SK-N-MC (cell line): ENCODE data around the gene COMTD1.
"Not testable (repeated sequence)": the region's sequence is repeated elsewhere in the genome, so short reads cannot be mapped to it uniquely, and the experiment has no call there.

Source experiments
- DNase-seq: peaks from one replicate; pipeline ENCODE4 v3.0.0-alpha.2; 2011; ENCODE audit warnings: low read depth, low spot score
- H3K27ac ChIP-seq: fragments of 200-600 bp; sonication (generic); 2 replicates; pipeline ENCODE4 v1.5.1; 2016; ENCODE audit warnings: mixed run types
- H3K36me3 ChIP-seq: fragments of 200-600 bp; sonication (generic); 2 replicates; pipeline ENCODE4 v1.6.1; 2017; ENCODE audit warnings: antibody characterized with exemption, low read length, mixed read lengths; ENCODE audit not compliant: insufficient read depth
- H3K4me3 ChIP-seq: fragments of 200-600 bp; sonication (generic); 2 replicates; pipeline ENCODE4 v1.5.1; 2016
- H3K9ac ChIP-seq: fragments of 200-600 bp; sonication (generic); 2 replicates; pipeline ENCODE4 v1.8.0; 2017; ENCODE audit warnings: mixed run types, mixed read lengths; ENCODE audit not compliant: insufficient read length
- H3K9me3 ChIP-seq: fragments of 200-600 bp; sonication (generic); 2 replicates; pipeline ENCODE4 v1.6.1; 2017; ENCODE audit warnings: low read depth, mild to moderate bottlenecking, antibody characterized with exemption, low read length, moderate library complexity, mixed read lengths
- EZH2 ChIP-seq: fragments of 200-600 bp; sonication (generic); IDR thresholded peaks from one replicate; pipeline ENCODE4 v1.6.1; 2017; ENCODE audit warnings: antibody characterized with exemption
- FOXP2 ChIP-seq: optimal IDR thresholded peaks from 2 replicates; pipeline ENCODE3; 2011; ENCODE audit warnings: mild to moderate bottlenecking, moderate library complexity; ENCODE audit not compliant: insufficient read depth; ENCODE audit errors: extremely low read length, control extremely low read depth
- POLR2AphosphoS5 ChIP-seq: IDR thresholded peaks from 2 replicates; pipeline ENCODE4 v1.6.1; 2012; ENCODE audit warnings: mild to moderate bottlenecking, low read depth, low read length, borderline replicate concordance

COMTD1 gene

DNA sequence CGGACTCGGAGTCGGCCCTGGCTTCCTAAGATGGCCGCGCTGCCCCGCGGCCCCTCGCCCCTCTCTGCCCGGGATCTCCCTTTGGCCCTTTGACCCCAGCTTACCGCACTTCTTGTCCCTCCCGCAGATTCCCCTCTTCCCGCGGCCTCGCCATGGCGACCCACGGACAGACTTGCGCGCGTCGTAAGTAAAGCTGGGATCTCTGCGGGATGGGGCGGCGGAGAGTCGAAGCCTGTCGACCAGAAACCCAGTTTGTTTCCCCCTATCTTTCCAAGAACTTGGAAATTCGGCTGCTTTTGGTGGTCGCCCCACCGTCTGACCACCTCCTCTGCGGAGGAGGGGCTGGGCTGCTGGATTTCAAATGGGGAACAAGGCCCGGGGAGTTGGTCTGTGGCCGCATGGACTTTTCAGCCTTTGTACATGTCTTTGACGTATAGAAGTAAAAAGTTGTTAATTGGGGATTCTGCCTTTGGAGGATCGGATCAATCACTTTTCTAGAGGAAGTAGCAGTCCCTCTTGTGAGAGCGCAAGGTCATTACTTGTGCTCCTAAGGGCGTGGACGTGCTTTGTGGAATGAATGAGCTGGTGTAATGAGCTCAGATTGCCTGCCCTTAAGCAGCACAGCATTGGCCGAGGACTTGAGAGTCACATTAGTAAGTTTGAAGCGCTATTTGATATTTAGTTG lies 24.6 kb downstream of the COMTD1 start:
- DNase-seq = no peak
- peak overlapping the region; percentile 87 for H3K9ac ChIP-seq
- no peaks in the 10 kb centered on the region for H3K9me3 ChIP-seq
- peak overlapping the region; percentile 84 for H3K4me3 ChIP-seq
- peak overlapping the region; percentile 31; the same call in 1 of the 2 replicates for H3K27ac ChIP-seq
- peaks cover 35% of the 10 kb centered on the region for H3K36me3 ChIP-seq
- TF ChIP-seq EZH2 (no peak), FOXP2 (no peak), POLR2AphosphoS5 (no peak)

GRCh38 chr10:75210282-75211006 lies 25.3 kb downstream of the COMTD1 start, which contains the start of gene VDAC2:
TSS of gene VDAC2 (plus strand) at chr10:75210796. CDS start at chr10:75211159, 363 bp downstream.
- peak within 1 kb of the TSS; percentile 87 for H3K9ac ChIP-seq
- peaks cover 29% of the 10 kb centered on the region for H3K36me3 ChIP-seq
- peak within 1 kb of the TSS; percentile 84 for H3K4me3 ChIP-seq
- no peak for DNase-seq
- TF ChIP-seq FOXP2 (no peak), EZH2 (no peak), POLR2AphosphoS5 (peak; percentile 72; the same call in 1 of the 2 replicates)
- H3K9me3 ChIP-seq = no peaks in the 10 kb centered on the region
- peak within 1 kb of the TSS; percentile 92 for H3K27ac ChIP-seq

DNA sequence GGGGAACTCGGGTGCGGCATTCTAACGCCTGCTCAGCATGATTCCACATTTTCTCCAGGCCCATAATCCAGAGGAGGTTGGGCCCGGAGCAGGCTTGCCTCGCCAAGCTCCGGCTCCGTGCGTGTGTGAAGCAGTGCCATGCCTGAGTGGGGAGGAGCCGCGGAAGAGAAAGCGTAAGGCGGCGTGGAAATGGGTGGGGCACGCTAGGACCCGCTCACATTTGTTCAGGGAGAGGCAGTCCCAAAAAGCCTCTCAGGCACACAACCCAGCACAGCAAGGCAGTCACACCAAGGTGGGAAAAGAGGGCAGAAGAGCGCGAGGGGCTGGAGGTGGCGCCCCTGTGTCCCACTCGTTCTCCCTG lies 25.9 kb downstream of the COMTD1 start:
- Histone ChIP-seq H3K9me3 (no peaks in the 10 kb centered on the region), H3K27ac (peak overlapping the region; percentile 92), H3K9ac (peak overlapping the region; percentile 85), H3K4me3 (peak overlapping the region; percentile 84), H3K36me3 (peaks cover 27% of the 10 kb centered on the region)
- TF ChIP-seq POLR2AphosphoS5 (no peak), FOXP2 (no peak), EZH2 (no peak)
- DNase-seq = no peak

DNA sequence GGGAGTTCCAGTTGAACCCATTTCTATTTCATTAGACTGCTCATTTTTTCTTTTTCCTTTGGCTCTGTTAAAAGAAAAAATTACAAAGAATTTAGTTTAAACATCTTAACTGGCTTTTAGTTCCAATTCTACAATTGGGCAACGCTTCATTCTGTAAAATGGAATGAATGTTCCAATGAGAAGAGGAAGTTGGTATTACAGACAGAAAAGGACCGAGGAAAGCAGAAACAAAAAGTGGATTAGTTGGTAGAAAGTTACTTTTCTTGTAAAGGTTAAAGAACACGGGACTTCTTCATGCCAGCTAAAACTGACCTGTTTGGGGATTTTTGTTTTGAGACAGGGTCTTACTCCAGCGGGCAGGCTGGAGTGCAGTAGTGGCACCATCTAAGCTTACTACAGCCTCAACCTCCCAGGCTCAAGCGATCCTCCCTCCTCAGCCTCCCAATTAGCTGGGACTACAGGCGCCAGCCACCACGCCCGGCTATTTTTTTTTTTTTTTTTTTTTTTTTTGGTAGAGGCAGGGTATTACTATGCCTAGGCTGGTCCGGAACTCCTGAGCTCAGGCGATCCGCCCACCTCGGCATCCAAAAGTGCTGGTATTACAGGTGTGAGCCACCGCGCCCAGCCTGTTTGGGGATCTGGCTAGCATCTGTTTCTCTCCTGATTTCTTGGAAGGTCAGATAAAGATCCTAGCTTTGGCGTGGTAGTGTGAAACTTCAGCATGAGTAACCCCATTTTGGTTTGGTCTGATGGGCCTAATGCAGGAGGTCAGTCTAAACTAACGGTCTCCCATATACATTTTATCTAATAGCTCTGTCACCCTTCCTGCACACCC lies 26.5 kb downstream of the COMTD1 start:
- Histone ChIP-seq H3K4me3 (peak overlapping the region; percentile 84), H3K9ac (peak overlapping the region; percentile 85), H3K9me3 (no peaks in the 10 kb centered on the region), H3K27ac (peak overlapping the region; percentile 92), H3K36me3 (peaks cover 23% of the 10 kb centered on the region)
- DNase-seq = no peak
- TF ChIP-seq EZH2 (no peak), POLR2AphosphoS5 (no peak), FOXP2 (no peak)

DNA sequence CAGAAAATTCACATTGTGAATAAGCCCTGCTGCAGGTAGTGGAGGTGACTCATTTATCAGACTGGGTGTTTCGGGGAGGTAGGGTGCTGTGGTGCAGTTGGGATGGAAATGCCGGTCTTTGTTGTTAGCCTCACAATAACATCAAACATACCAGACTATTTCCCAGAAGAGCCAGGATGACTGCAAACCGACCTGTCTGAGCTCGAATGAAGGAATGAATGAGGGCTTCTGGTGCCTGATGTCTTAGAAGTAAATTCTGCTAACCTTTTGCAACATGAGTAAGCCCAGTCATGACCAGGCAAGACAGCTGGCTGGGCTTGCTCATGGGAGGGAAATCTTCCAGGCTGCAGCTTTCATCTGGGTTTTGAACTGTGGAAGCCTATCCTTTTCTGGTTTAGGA lies 27.6 kb downstream of the COMTD1 start:
- no peak overlapping the region for H3K9ac ChIP-seq
- no peak for TF ChIP-seq EZH2
- TF ChIP-seq FOXP2 = no peak
- no peak for TF ChIP-seq POLR2AphosphoS5
- no peaks in the 10 kb centered on the region for H3K9me3 ChIP-seq
- peaks cover 15% of the 10 kb centered on the region for H3K36me3 ChIP-seq
- no peak overlapping the region for H3K4me3 ChIP-seq
- DNase-seq = no peak
- no peak overlapping the region for H3K27ac ChIP-seq

DNA sequence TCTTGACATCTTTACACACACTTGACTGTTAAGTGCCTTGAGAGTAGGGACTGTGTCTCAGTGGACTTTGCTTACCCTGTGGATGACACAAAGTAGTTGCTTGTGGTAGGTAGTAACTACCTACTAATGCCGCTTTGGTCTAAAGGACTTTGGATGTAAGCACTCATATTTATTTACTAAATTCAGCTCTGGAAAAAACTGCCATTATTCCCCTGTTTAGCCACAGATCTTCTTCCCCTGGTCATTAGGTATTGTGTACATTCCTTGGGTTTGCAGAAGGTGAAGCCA lies 28.0 kb downstream of the COMTD1 start:
- Histone ChIP-seq H3K9ac (no peak overlapping the region), H3K27ac (no peak overlapping the region), H3K36me3 (peaks cover 11% of the 10 kb centered on the region), H3K9me3 (no peaks in the 10 kb centered on the region), H3K4me3 (no peak overlapping the region)
- TF ChIP-seq FOXP2 = no peak
- TF ChIP-seq POLR2AphosphoS5 = no peak
- no peak for TF ChIP-seq EZH2
- no peak for DNase-seq

DNA sequence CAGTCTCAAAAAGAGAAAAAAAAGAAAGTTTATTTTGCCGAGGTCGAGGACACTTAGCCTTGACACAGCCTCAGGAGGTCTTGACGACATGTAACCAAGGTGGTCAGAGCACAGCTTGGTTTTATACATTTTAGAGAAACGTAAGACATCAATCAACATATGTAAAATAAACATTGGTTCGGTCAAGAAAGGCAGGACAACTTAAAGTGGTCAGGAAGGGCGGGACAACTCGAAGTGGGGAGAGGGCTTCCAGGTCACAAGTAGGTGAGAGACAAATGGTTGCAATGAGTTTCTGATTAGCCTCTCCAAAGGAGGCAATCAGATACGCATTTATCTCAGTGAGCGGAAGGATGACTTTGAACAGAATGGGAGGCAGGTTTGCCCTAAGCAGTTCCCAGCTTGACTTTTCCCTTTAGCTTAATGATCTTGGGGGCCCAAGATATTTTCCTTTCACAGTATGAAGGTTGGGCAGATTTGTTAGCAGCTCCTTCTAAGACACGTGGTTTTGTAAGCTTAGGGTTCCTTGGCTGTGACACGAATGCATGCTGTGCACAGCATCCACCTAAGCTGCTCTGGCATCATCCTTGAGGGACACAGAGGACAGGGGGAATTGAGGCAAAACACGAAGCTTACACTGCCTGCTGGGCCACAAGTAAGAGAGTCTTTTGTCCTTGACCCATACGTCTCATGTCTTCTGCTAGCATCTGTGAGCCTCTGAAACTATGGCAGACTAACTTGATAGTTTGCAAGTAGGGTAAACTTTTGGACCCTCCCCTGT lies 28.5 kb downstream of the COMTD1 start:
- DNase-seq = no peak
- Histone ChIP-seq H3K27ac (no peak overlapping the region), H3K9me3 (no peaks in the 10 kb centered on the region), H3K4me3 (no peak overlapping the region), H3K9ac (no peak overlapping the region), H3K36me3 (peaks cover 6% of the 10 kb centered on the region)
- TF ChIP-seq POLR2AphosphoS5 (no peak), EZH2 (no peak), FOXP2 (no peak)

- not testable (repeated sequence) for H3K27ac ChIP-seq, H3K9me3 ChIP-seq, H3K4me3 ChIP-seq, DNase-seq, H3K9ac ChIP-seq, H3K36me3 ChIP-seq
These were observed 29.1 kb downstream of the COMTD1 start for GRCh38 chr10:75206638-75207037.
